Activated CD8-positive, alpha-beta memory T cell treated with anti-CD3 and anti-CD28 coated beads, Interleukin-2, amount 50 U/mL, for 4 hours (primary cell): Measurements from ENCODE around the gene CHMP1A.
"Not testable (repeated sequence)": the region's sequence is repeated elsewhere in the genome, so short reads cannot be mapped to it uniquely, and the experiment has no call there.

Source experiments
- DNase-seq: peaks from one replicate; pipeline ENCODE4 v3.0.0-alpha.2; 2020

Gene CHMP1A

DNA sequence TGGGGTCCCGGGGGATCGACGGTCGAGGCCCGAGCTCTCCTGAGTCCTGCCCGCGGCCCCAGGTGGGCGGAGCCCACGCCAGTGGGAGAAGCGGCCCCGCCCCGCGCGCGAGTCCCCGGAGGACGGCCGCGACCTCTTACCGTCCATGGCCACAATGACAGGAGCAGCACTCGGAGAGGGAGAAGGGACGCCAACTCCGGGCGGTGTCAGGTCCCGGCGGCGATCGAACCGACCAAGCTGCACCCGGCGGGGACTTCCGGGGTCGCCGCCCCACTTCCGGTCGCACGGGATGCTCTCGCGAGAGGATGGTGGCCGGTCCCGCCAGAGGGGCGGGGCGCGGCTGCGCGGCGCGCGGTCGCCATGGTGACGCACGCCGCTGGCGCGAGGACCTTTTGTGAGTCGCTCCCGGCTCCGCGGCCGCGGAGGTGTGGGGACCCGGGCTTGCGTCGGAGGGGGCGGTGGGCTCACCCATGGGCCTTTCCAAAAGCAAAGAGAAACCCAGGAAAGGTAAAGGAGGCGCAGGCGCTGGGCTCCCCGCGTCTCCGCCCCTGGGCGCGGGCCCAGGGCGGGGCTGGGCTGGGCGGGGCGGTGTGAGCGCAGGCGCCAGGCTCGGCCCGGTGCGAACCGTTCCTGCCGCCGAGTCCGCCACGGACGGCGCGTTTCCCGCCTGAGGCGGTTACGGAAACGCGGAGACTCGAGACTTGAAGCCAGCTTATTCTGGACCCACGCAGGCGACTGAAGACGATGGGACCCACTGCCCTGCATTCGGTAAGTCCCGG, at the start of gene CHMP1A, which contains the start of gene SPATA33:
Gene CHMP1A, minus strand, starts transcription at position 267 of the 779 bp plus-strand sequence. Its CDS starts 120 bp downstream, at position 147.
Gene SPATA33, plus strand, starts transcription at position 395 of the 779 bp plus-strand sequence. Its CDS starts 76 bp downstream, at position 471.
- peak; percentile 93 for DNase-seq

- peak; percentile 15 for DNase-seq
Observed at GRCh38 chr16:89706518-89707260, 49.2 kb upstream of the CHMP1A start.

DNA sequence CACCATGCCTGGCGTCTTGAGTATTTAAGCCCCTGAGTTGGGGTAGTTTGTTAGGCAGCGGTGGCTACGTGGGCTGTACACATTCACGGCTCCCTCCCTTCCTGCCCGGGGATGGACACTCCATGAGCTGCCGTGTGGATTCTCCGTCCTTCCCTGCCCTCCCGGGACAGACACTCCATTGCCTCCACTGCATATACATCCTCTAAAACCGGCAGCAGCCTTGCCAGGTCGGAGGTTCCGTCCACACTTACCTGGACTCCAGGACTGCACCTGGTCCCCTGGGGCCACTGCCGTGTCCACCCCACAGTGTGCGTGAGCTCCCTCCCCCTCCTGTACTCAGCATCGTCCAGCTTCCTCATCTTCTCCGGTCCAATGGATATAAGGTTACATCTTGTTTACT, 47.5 kb upstream of the CHMP1A start:
- peak; percentile 13 for DNase-seq

- DNase-seq, result peak; percentile 13
Observed at GRCh38 chr16:89704281-89704680, 46.8 kb upstream of the CHMP1A start.

DNA sequence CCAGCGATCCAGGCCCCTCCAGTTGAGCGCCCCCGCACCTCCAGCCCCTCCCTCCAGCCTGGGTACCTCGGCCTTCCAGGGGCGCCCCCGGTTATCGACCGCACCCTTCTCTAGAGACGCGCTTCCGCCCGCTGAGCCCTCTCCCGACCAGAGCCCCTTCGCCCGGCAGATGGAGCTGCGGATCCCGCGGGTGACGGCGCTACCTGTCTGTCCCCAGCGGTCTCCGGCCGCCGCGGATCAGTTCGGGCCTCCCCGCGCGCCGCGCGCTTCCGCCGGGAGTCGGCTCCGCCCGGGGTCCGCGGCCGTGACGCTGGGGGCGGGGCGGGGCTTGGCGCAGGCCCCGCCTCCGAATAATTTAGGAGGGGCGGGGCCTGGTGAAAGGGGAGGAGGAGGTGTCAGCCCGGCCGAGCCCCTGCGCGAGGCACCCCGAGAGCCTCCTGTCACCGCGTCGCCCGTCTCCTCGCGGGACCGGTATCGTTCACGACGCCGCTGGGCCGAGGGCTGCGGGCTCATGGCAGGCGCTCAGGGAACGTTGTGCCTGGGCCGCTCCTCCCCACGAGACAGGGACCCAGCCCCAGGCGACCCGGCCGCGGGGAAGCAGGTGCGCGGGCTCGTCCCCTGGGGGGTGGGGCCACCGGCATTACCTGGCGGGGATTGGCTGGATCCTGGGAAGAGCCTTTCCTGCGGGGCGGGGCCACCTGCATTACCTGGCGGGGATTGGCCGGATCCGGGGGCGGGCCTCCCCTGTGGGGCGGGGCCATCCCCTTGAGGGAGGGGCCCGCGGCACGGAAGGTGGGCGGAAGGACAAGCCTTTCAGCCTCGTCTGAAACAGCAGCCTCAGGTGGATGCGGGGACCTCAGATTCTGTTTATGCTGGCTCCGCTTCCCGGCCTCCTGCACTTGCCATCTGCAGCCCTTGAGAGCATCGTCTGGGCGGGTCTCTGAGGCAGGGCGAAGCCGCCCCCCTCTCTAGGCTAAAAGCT, 44.2 kb upstream of the CHMP1A start, which contains the start of gene SPATA2L:
Gene SPATA2L, minus strand, starts transcription at position 281 of the 982 bp plus-strand sequence. CDS start 473 bp downstream, outside the sequence.
- DNase-seq, result peak; percentile 98

DNA sequence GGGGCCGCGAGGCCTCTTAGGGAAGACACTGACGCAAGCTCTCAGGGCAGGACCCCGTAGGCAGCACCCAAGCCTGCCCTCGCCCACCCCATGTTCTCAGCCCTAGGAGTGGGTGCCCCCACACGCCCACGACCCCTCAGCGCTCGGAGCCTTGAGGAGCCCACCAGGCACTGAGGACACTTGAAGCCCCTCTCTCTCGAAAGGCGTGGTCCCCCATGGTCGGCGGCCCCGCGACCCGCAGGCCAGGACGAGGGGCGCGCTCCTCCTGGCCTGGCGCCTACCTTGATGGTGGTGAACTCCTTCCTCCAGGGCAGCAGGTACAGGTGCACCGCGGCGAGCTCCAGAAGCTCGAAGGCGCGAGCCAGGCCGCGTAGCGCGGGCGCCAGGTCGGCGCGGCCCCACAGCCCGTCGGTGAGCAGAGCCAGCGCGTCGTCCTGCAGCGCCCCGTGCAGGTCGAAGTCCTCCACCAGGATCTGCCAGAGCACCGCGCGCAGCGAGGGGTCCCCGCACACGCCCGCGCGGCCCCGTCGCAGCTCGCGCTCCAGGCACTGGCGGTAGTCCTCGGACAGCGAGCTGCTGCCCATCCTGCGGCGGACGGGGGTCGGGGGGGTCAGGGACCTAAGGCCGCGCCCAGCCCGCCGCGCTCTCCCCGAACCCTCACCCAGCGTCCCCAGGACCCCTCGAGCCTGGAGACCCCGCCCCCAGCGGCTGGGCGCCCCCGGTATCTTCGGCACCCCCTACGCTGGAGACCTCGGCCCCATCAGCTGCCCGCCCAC, 43.3 kb upstream of the CHMP1A start:
- peak; percentile 51 for DNase-seq

DNA sequence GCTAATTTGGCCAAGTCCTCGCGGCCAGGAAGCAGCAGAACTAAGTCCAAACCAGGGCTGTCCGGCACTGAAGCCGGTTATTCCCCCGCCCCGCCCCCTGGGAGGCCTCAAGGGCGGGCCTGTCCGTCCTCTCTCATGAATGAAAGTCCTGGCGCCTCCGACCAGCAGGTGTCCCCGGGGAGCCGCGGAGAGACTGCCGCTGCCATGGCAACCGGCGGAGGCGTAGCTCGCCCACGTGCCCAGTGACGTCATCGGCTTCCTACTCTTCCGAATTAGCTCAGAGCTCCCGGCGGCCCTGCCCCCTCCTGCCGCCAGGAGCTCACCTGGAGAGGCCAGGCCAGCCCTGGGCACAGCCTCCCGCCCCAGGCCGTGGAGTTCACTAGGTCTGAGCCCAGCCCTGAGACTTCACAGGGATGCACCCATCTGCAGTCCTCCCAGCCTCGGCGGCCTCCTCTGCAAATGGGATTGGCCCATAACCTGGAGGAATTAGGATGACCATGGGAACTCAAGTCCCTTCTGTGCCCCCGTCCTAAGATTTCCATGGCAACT, 42.7 kb upstream of the CHMP1A start:
- peak; percentile 99 for DNase-seq

DNA sequence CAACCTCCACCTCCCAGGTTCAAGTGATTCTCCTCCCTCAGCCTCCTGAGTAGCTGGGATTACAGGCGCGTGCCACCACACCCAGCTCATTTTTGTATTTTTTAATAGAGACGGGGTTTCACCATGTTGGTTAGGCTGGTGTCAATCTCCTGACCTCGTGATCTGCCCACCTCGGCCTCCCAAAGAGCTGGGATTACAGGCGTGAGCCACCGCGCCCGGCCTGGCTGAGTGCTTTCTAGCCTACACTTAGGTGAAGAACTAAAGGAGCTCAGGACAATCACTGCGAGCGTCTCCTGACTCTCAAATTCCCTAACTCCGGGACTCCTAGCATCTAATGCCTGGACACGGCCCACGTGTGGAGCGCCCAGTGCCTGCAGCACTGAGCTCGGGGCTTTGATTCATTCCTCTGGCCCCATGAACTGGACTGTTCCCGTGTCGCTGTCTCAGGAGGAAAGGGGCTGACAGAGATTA, 42.2 kb upstream of the CHMP1A start:
- not testable (repeated sequence) for DNase-seq

DNA sequence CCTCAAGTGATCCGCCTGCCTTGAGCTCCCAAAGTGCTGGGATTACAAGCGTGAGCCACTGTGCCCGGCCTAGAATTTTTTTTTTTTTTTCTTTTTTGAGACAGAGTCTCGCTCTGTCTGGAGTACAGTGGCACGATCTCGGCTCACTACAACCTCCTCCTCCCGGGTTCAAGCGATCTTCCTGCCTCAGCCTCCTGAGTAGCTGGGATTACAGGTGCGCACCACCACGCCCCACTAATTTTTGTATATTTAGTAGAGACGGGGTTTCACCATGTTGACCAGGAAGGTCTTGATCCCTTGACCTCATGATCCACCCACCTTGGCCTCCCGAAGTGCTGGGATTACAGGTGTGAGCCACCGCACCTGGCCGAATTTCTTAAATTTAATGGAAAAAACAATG, 41.2 kb upstream of the CHMP1A start:
- DNase-seq, result not testable (repeated sequence)

- DNase-seq, result peak; percentile 16
Observed at GRCh38 chr16:89697616-89698331, 40.3 kb upstream of the CHMP1A start.

DNA sequence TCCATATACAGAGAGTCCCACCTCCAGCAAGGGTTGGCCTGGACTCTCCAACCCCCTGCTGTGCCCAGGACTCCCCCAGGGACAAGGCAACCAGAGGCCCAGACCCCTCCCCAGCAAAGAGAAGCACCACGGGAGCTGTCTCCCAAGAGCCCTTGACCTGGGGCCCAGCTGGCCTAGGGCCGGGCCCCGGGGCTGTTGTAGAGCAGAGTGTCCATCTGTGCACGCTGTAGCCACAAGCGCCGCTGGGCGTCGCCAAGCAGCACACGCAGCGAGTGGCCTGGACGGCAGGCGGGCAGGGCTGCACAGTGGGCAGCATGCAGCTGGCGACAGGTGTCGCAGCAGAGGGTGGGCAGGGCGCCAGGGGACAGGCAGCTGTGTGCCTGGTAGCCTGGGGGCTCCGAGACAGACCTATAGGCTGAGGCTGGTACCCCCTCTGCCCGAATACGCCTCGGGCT, 39.7 kb upstream of the CHMP1A start:
- DNase-seq, result peak; percentile 19

GRCh38 chr16:89696670-89697128, 39.2 kb upstream of the CHMP1A start:
- peak; percentile 25 for DNase-seq

DNA sequence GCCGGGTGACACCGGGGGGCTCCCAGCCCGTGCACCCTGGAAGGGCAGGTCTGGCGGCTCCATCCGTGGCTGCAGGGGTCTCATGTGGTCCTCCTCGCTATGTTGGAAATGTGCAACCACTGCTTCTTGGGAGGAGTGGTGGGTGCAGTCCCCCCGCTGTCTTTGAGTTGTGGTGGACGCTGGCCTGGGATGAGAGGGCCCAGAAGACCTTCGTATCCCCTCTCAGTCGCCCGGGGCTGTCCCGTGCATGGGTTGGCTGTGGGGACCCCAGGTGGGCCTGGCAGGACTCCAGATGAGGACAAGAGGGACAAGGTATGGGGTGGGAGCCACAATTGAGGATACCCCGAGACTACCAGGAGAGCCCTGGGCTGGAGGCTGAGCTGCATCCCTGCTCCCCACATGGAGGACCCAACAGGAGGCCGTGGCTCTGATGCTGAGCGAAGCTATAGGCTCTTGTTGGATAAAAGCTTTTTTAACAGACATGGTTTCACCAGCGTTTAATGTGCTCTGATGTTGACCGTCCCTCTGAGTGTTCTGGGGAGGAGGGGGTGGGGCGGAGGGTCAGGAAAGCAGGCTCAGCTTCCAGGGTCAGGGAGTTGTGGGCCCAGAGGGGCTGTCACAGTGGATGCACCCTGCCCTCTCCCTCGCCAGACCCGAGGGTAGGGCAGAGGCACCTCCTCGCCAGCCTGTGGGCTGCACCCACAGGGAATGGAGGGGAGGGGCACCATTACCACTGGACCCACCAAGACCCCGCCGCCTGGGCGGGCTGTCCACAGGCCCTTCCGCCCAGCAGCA, 38.6 kb upstream of the CHMP1A start:
- DNase-seq, result no peak

DNA sequence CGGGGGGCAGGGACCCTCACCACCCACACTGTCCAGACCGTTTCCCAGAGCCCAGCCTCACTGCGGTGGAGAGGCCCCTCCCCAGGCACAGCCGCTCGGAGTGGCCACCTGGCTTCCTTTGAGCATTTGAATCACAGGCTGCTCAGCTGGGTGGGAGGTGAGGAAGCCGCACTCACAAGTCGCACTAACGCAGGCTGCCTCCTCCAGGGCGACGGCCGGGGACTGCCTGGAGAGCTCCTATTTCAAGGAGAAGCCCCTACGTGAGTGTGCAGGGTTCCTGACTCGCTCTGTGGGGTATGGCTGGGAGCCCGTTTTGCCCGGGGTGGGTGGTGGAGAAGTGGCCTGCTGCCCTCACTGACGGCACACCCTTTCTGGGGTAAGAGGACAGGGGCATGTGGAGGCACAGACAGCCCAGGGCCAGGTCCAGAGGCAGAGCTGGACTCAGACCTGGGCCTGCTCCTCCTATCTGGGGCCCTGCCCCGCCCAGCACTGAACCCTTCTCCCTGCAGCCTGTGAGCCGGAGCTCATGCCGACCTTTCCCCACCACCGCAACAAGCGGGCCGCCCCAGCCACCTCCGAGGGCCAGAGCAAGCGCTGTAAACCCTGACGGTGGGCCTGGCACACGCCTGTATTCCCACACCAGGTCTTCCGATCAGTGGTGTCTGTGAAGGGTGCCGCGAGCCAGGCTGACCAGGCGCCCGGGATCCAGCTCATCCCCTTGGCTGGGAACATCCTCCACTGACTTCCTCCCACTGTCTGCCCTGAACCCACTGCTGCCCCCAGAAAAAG, 37.8 kb upstream of the CHMP1A start:
- DNase-seq, result no peak

DNA sequence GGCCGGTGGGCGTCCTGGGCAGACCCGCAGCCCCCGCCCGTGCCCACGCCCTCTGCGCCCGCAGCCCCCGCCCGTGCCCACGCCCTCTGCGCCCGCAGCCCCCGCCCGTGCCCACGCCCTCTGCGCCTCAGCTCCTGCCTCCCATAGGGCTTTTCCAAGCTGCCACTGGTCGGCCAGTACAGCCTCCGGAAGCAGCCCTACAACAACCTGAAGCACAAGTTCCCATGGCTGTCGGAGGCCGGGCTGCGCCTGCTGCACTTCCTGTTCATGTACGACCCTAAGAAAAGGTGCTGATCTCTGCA, 37.2 kb upstream of the CHMP1A start:
- not testable (repeated sequence) for DNase-seq

DNA sequence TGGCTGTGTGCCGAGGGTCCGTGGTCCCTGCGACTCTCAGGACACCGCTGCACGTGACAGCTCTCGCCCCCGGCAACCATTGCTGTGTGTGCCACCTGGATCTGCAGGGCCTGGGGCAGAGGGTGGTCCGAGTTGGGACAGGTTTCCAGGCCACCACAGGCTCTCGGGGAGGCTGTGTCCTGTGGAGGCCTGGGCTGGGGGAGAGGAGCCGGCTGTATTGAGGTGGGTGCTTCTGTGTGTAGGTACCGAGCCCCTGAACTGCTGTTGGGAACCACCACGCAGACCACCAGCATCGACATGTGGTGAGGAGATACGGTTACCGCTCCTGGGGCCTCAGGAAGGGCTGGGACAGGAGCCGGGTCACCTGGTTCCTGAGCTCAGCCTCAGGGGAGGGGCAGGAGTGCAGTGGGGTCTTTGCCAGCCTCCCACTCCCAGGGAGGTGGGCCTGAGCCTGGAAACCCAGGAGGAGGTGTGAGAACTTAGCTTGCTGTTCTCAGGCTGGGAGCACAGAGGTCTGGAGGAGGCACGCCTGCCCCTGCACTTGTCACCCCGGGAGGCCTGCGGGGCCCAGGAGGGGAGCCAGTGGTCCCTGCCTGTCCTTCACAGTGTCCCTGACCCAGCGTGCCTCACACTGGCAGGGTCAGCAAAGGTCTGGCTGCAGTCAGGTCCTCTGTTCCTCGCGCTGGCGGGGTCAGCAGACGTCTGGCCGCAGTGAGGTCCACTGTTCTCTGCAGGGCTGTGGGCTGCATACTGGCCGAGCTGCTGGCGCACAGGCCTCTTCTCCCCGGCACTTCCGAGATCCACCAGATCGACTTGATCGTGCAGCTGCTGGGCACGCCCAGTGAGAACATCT, 36.6 kb upstream of the CHMP1A start:
- DNase-seq, result no peak

DNA sequence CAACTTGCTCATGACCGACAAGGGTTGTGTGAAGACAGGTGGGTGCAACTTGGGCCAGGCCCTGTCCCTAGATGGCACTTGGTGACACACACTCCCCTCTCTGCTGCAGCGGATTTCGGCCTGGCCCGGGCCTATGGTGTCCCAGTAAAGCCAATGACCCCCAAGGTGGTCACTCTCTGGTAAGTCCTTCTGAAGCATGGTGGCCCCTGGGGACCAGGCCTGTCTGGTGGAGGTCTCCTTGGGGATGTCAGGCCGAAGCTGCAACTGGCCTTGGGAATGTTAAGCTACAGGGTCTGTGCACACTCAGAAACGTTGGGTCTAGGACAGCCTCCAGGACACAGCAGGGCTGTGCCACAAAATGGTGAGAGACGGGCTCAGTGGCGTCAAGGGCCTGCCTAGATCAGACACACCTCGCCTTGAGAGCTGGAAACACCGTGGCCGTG, 35.8 kb upstream of the CHMP1A start:
- DNase-seq, result no peak
